ENCODE results near the gene OLIG2. TPM values are rescaled to one million over a fixed set of nuclear protein-coding genes. Genes with fewer than 3 reads are reported as not detected.

OLIG2 gene
- total RNA-seq, 2 donors from 2014 or later = not detected

DNA sequence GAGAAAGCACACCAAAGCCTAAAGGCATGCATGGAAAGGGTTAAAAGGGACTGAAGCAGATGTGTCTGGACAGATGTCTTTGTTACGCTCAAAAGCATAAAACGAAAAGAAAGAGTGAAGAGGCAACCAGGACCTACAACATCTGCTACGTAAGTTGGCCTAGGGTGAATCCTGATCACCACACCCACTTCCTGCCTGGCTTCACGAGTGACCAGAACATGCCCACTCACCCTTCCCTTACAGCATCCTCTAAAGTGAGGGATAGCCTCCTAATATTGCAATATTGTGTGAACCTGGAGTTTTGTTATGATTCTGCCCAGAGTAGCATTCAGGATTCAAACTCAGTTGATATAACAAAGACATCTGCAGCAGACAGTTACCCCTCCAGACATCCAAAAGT is 10.6 kb upstream of the OLIG2 start:
- Mint-ChIP-seq H3K9me3 (peaks cover 0 to 4% of the 10 kb centered on the region in 2 donors), H3K36me3 (peaks cover 0 to 9% of the 10 kb centered on the region in 2 donors), H3K27ac (no peak overlapping the region)
- ATAC-seq = no peak
- DNase-seq (ENCODE audit: low spot score in 2 of 2) = no peak

DNA sequence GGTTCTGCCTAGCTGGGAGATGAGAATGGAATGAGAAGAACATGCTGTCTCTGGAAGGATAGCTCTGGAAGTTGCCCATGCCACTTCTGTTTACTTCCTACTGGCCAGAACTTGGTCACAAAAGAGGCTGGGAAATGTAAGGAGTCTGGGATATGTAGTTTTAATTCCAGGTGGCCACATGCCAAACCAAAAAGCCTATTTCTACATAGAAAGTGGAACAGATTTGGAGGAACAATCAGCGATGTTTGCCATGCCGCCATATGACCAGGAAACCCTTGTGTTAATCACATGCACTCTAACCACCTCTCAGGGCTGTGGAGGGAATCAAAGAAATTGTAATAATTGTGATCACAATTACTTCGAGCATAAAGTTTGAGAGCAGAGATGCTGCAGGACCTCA is 10.0 kb upstream of the OLIG2 start:
- DNase-seq (ENCODE audit: low spot score in 2 of 2) (no peak), ATAC-seq (no peak)
- Mint-ChIP-seq H3K27ac (no peak overlapping the region), H3K36me3 (peaks cover 0 to 9% of the 10 kb centered on the region in 2 donors), H3K9me3 (peaks cover 0 to 4% of the 10 kb centered on the region in 2 donors)

GRCh38 chr21:33018707-33019465 is 6.8 kb upstream of the OLIG2 start:
- Mint-ChIP-seq H3K9me3 (no peaks in the 10 kb centered on the region), H3K36me3 (peaks cover 0 to 14% of the 10 kb centered on the region in 2 donors), H3K27ac (no peak overlapping the region)
- no peak for DNase-seq (ENCODE audit: low spot score in 2 of 2)
- no peak for ATAC-seq

DNA sequence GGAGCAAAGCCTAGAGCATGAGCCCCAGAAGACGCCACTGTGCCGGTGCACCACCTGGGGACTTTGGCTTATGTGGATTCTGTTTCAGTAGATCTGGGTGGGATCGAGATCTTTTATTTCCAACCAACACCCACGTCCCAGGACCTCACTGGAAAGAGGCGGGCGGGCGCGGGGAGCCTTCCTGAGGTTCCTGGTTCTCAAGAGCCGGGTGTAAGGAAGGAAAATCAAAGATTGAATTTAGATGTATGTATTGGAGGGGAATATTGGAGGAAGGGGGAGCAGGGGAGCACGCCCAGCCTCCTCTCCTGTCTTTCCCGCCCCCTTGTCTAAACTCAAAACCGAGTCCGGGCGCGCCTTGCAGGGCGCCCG is 6.2 kb upstream of the OLIG2 start:
- no peak overlapping the region for H3K27ac Mint-ChIP-seq
- H3K9me3 Mint-ChIP-seq = no peaks in the 10 kb centered on the region
- DNase-seq (ENCODE audit: low spot score in 2 of 2) (no peak), ATAC-seq (no peak)
- H3K36me3 Mint-ChIP-seq = peaks cover 0 to 14% of the 10 kb centered on the region in 2 donors

- DNase-seq (ENCODE audit: low spot score in 2 of 2) (no peak), ATAC-seq (peak; percentile 39 to 57)
- Mint-ChIP-seq H3K9me3 (no peaks in the 10 kb centered on the region), H3K27ac (no peak overlapping the region), H3K36me3 (peaks cover 0 to 14% of the 10 kb centered on the region in 2 donors)
Observed at GRCh38 chr21:33019885-33020557, 5.7 kb upstream of the OLIG2 start.

DNA sequence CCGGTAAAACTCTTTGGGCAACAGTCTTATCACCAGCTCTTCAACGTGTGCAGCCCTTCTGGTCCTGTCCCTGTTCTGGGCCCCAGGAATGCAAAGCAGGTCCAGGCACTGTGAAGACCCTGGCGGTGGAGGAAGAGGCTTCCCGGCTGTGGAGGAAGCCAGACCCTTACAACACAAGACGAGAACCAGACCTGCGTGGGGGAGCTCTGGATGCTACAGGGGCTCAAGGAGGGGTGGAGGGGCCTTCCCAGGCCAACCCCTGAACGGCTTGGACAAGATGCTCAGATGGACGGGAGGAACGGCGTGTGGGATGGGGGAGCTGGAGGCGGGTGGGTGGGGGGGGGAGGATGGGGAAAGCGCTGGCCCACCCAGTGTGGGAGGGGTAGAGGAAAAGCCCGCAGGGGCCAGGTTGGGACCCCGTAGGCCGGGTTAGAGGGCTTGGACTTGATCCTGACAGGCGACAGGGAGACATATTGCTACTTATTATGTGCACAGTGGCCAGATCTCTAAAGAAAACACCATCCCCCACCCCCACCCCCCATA is 5.1 kb upstream of the OLIG2 start:
- Mint-ChIP-seq H3K27ac (no peak overlapping the region), H3K9me3 (no peaks in the 10 kb centered on the region), H3K36me3 (peaks cover 0 to 14% of the 10 kb centered on the region in 2 donors)
- DNase-seq (ENCODE audit: low spot score in 2 of 2) (no peak), ATAC-seq (no peak)

GRCh38 chr21:33021150-33021549 is 4.6 kb upstream of the OLIG2 start:
- no peak for ATAC-seq
- H3K9me3 Mint-ChIP-seq = no peaks in the 10 kb centered on the region
- no peak overlapping the region for H3K27ac Mint-ChIP-seq
- peaks cover 0 to 14% of the 10 kb centered on the region in 2 donors for H3K36me3 Mint-ChIP-seq
- no peak for DNase-seq (ENCODE audit: low spot score in 2 of 2)

DNA sequence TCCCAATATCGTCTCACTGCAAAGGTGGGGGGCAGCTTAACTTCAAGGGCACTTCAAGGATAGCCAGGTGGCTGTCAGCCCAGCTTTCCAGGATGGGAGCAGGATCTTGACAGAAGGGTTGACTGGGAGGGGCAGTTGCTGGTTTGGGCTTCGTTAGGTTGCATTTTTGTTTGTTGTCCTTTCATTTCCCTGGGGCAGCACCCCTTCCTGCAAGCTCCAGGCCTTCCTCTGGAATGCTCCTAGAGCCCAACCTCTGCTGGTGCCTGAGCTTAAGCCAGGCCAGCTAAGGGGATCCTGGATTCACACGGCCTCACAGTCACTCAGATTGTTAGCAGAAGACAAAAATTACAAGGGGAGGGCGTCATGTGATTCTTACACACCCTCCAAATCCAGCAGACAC is 4.1 kb upstream of the OLIG2 start:
- Mint-ChIP-seq H3K36me3 (peaks cover 0 to 15% of the 10 kb centered on the region in 2 donors), H3K27ac (no peak overlapping the region), H3K9me3 (no peaks in the 10 kb centered on the region)
- DNase-seq (ENCODE audit: low spot score in 2 of 2) = no peak
- ATAC-seq = no peak

GRCh38 chr21:33022489-33022827 is 3.3 kb upstream of the OLIG2 start:
- H3K36me3 Mint-ChIP-seq = peaks cover 0 to 19% of the 10 kb centered on the region in 2 donors
- DNase-seq (ENCODE audit: low spot score in 2 of 2) = no peak
- H3K27ac Mint-ChIP-seq = no peak overlapping the region
- H3K9me3 Mint-ChIP-seq = no peaks in the 10 kb centered on the region
- no peak for ATAC-seq

- DNase-seq (ENCODE audit: low spot score in 2 of 2) (no peak), ATAC-seq (no peak)
- Mint-ChIP-seq H3K36me3 (peaks cover 0 to 20% of the 10 kb centered on the region in 2 donors), H3K27ac (no peak overlapping the region), H3K9me3 (no peaks in the 10 kb centered on the region)
Observed at GRCh38 chr21:33022828-33023573, 2.7 kb upstream of the OLIG2 start.

DNA sequence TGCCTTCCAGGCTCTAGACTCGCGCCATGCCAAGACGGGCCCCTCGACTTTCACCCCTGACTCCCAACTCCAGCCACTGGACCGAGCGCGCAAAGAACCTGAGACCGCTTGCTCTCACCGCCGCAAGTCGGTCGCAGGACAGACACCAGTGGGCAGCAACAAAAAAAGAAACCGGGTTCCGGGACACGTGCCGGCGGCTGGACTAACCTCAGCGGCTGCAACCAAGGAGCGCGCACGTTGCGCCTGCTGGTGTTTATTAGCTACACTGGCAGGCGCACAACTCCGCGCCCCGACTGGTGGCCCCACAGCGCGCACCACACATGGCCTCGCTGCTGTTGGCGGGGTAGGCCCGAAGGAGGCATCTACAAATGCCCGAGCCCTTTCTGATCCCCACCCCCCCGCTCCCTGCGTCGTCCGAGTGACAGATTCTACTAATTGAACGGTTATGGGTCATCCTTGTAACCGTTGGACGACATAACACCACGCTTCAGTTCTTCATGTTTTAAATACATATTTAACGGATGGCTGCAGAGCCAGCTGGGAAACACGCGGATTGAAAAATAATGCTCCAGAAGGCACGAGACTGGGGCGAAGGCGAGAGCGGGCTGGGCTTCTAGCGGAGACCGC is 2.0 kb upstream of the OLIG2 start:
- peaks cover 0 to 22% of the 10 kb centered on the region in 2 donors for H3K36me3 Mint-ChIP-seq
- peak overlapping the region in 1 of 2 donors; percentile 81 for H3K27ac Mint-ChIP-seq
- ATAC-seq = no peak
- peak in 1 of 2 donors; percentile 24 for DNase-seq (ENCODE audit: low spot score in 2 of 2)
- no peaks in the 10 kb centered on the region for H3K9me3 Mint-ChIP-seq

DNA sequence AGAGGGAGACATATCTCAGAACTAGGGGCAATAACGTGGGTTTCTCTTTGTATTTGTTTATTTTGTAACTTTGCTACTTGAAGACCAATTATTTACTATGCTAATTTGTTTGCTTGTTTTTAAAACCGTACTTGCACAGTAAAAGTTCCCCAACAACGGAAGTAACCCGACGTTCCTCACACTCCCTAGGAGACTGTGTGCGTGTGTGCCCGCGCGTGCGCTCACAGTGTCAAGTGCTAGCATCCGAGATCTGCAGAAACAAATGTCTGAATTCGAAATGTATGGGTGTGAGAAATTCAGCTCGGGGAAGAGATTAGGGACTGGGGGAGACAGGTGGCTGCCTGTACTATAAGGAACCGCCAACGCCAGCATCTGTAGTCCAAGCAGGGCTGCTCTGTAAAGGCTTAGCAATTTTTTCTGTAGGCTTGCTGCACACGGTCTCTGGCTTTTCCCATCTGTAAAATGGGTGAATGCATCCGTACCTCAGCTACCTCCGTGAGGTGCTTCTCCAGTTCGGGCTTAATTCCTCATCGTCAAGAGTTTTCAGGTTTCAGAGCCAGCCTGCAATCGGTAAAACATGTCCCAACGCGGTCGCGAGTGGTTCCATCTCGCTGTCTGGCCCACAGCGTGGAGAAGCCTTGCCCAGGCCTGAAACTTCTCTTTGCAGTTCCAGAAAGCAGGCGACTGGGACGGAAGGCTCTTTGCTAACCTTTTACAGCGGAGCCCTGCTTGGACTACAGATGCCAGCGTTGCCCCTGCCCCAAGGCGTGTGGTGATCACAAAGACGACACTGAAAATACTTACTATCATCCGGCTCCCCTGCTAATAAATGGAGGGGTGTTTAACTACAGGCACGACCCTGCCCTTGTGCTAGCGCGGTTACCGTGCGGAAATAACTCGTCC is 1.3 kb upstream of the OLIG2 start:
- DNase-seq (ENCODE audit: low spot score in 2 of 2) = no peak

GRCh38 chr21:33025106-33025488 is 638 bp upstream of the OLIG2 start:
- Mint-ChIP-seq H3K36me3 (peaks cover 0 to 25% of the 10 kb centered on the region in 2 donors), H3K27ac (no peak overlapping the region), H3K9me3 (no peaks in the 10 kb centered on the region)
- DNase-seq (ENCODE audit: low spot score in 2 of 2) (no peak), ATAC-seq (no peak)

More for the DNA sequence above, 1.3 kb upstream of the OLIG2 start:
- peaks cover 0 to 19% of the 10 kb centered on the region in 2 donors for H3K36me3 Mint-ChIP-seq
- ATAC-seq = peak in 1 of 2 donors; percentile 28
- peak overlapping the region in 1 of 2 donors; percentile 81 for H3K27ac Mint-ChIP-seq
- H3K9me3 Mint-ChIP-seq = no peaks in the 10 kb centered on the region

DNA sequence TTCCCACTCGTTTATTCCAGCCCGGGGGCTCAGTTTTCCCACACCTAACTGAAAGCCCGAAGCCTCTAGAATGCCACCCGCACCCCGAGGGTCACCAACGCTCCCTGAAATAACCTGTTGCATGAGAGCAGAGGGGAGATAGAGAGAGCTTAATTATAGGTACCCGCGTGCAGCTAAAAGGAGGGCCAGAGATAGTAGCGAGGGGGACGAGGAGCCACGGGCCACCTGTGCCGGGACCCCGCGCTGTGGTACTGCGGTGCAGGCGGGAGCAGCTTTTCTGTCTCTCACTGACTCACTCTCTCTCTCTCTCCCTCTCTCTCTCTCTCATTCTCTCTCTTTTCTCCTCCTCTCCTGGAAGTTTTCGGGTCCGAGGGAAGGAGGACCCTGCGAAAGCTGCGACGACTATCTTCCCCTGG is 716 bp downstream of the OLIG2 start:
- DNase-seq (ENCODE audit: low spot score in 2 of 2) = no peak
- ATAC-seq = no peak
- Mint-ChIP-seq H3K27ac (peak overlapping the region in 1 of 2 donors; percentile 55), H3K36me3 (peaks cover 0 to 26% of the 10 kb centered on the region in 2 donors), H3K9me3 (no peaks in the 10 kb centered on the region)

DNA sequence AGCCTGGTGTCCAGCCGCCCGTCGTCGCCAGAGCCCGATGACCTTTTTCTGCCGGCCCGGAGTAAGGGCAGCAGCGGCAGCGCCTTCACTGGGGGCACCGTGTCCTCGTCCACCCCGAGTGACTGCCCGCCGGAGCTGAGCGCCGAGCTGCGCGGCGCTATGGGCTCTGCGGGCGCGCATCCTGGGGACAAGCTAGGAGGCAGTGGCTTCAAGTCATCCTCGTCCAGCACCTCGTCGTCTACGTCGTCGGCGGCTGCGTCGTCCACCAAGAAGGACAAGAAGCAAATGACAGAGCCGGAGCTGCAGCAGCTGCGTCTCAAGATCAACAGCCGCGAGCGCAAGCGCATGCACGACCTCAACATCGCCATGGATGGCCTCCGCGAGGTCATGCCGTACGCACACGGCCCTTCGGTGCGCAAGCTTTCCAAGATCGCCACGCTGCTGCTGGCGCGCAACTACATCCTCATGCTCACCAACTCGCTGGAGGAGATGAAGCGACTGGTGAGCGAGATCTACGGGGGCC is 1.2 kb downstream of the OLIG2 start:
- peak in 1 of 2 donors; percentile 23 for DNase-seq (ENCODE audit: low spot score in 2 of 2)

More for the DNA sequence above, 1.2 kb downstream of the OLIG2 start:
- Mint-ChIP-seq H3K9me3 (no peaks in the 10 kb centered on the region), H3K36me3 (peaks cover 0 to 26% of the 10 kb centered on the region in 2 donors), H3K27ac (peak overlapping the region in 1 of 2 donors; percentile 55)
- ATAC-seq = no peak
